GM10847 (cell line): ENCODE measurements around the gene CCL20.

Experiments
- POLR2A ChIP-seq: IDR thresholded peaks from 2 replicates; pipeline ENCODE4 v1.6.1; 2011; ENCODE audit not compliant: insufficient read length; ENCODE audit errors: extremely low read depth

The CCL20 gene

GRCh38 chr2:227821043-227821942, 7.7 kb downstream of the CCL20 start:
- TF ChIP-seq POLR2A, result no peak

DNA sequence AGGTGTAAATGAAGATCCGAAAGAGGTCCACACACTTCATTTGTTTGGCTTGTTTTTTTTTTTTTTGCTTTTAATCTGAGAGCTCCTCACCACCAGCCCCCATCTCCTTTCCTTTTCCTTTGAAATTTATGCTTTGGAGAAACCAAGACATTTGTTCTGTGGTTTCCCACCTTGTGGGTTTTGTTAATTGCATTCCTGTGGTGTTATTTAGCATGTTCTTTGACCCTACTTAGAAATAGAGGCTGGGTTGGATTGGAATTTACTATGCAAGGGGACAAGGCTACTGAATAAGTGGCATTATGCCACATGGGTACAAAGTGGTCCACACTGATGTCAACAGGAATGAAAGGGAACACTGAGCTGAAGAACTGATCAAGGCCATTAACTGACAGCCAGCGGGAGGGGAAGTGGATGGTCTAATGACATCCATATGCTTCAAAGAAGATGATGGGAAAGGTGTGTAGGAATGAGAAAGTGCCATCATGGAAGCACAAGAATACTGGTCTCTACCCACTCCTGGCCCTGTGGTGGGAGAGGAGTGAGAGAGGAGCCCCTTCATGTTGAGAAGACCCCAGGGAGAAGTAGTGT, 8.9 kb downstream of the CCL20 start:
- no peak for TF ChIP-seq POLR2A

DNA sequence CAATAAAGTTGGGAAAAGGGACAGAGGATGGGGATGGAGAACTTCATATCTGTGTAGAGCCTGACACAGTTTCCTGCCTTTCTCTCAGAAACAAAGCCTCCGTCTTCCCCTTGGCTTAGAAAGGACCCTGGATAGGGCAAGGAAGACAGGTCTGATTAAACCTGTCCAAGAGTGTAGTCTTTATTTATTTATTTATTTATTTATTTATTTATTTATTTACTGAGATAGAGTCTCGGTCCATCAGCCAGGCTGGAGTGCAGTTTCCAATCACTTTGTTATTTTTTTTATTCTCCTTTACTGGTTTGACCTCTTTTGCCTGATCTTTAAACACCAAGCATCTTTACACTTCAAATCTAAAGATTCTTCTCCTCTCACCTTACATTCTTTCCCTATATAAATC, 10.3 kb downstream of the CCL20 start:
- no peak for TF ChIP-seq POLR2A

- TF ChIP-seq POLR2A, result no peak
Observed at GRCh38 chr2:227824711-227825110, 11.1 kb downstream of the CCL20 start.

DNA sequence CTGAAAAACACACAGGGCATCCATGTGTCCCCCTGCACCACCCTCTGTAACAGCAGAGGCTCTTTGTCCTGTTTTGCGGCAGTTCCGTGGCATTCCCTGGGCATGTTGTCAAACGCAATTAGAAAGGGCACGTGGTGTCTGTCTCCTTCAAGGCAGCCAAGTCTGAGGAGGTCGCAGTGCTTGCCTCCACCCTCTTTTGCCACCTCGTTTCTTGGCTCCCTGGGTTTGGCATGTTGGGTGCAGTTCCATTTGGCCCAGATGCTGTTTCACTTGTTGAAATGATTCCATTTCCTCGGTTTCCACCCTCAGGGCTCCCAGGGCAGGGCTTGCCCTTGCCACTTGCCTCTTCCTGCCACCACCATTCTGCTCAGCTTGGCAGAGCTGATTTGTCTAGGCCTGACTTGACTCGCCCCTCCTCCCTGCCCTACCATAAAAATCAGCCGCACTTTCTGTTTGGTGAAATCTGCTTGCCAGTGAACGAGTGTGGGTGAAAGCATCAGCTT, 12.4 kb downstream of the CCL20 start:
- TF ChIP-seq POLR2A, result no peak

- TF ChIP-seq POLR2A, result no peak
Observed at GRCh38 chr2:227826563-227826962, 12.9 kb downstream of the CCL20 start.

DNA sequence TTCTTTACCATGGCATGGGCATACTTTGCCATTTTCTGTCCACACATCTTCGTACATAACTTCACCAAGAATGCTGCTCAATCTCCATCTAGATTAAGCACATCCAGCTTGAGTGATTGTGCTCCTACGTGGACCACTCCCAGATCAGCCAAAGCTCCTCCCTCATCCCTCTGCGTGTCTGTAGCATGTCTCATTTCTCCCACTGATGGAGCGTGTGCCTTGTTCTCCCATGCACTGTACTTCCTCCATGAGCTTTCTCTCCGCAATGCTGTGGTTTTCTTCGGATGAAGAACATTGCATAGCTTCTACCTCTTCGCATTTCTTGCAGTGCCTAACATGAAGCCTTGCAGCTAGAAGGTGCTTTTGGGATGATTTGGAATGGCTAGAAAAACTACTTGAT, 13.5 kb downstream of the CCL20 start:
- no peak for TF ChIP-seq POLR2A

DNA sequence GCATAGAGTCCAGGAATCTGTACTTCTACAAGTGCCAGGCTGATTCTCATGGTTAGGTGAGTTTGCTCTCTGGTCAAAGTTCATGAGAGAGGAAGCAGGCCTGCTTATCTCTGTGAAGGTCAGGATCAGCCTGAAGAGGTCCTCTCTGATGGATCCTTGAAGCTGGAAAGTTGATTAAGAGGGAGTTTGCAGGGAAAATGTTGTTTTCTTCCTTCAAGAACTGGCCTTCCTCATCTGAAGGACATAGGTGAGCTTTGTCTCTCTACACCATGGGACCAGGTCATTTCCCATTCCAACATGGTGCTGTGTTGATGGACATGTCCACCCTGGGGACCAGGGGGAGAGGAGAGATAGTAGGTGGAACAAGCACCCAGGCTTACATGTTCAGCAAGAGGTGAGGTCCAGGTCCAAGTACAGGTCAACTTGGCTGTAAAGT, 14.9 kb downstream of the CCL20 start:
- no peak for TF ChIP-seq POLR2A

- TF ChIP-seq POLR2A, result no peak
Observed at GRCh38 chr2:227829337-227829736, 15.7 kb downstream of the CCL20 start.

- no peak for TF ChIP-seq POLR2A
Observed at GRCh38 chr2:227834423-227834822, 20.8 kb downstream of the CCL20 start.

DNA sequence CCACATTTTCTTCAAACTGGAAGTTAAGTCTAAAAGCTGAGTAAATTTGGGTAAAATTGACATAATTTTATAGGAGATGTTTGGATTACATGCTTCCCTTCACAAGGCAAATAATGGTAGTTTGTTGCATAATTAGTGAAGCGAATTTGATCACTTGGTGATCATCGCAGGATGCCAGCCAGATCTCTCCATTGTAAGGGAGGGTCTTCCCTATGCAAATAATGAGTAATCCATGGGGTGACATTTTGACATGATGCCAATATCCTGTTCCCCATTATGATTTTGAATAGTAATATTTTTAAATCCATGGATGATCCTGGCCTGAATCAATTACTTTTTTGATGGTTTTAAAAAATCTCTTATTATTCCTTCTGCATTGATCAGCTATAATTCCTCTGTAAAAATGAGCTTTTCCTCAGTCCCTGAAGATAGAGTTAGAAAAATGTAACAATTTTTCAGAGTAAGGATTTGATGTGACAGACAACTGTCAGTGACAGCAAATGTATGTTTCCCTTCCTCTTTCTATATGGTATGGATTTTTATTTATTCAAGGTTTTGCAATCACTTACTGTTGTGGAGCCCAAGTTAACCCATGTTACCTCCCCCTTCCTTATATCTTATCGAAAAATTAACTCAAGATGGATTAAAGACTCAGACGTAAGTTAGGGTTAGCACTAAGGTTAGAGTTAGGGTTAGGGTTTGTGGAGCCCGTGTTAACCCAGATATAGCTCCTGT, 21.4 kb downstream of the CCL20 start:
- TF ChIP-seq POLR2A, result no peak

GRCh38 chr2:227846831-227847230, 33.2 kb downstream of the CCL20 start:
- TF ChIP-seq POLR2A, result no peak

DNA sequence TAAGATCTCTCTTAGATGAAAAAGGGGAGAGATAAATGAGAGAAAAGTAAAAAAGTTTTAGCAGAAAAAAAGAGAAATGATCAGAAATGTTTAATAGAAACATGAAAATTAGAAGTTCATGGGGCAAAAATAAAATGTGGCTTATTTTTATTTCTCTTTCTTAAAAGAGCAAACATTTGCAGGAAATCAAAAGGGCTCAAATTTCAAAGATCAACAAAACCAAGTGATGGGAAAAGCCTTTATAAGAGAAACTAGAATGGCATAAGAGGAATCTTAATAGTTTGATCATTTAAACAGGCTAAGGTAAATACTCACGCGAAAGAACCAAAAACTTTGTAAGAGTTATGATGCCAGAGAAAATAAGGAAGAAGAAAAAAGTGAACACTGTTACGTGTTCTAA, 34.5 kb downstream of the CCL20 start:
- no peak for TF ChIP-seq POLR2A

- TF ChIP-seq POLR2A, result no peak
Observed at GRCh38 chr2:227848586-227848985, 34.9 kb downstream of the CCL20 start.

DNA sequence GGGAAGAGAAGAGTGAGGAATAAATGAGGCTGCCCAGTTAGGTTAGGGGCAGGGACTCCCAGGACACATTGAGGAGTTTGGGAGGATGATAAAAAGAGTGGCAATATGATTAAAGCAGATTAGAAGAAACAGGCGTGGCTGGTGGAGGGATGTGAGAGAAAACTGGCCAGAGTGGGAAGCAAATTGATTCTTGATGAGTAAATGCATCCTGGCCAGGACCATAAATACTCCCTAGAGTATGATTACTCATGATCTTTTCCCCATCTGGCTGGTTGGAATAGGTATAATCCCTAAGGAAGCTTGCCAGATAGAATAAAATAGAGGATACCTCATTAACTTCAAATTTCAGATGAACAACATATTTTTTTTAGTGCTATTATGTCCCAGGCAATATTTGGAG, 36.3 kb downstream of the CCL20 start:
- TF ChIP-seq POLR2A, result no peak

DNA sequence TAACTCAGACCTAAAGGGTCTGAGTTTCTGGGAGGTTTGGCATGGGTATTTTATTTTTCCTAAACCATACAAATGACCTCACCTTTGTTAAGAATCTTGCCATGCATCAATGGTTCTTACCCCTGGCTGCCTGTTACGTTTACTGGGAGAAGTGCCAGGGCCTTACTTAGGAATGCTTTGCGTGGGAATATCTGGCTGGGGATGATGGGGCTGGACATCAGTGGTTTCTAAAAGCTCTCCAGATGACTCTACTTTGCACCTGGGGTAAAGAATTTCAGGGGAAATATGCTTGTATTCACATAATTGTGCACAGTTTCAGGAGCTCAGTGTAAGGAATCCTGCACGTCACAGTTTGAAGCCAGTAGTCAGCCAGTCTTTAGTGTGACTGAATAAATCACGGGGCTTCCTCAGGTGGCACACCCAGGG, 39.6 kb downstream of the CCL20 start:
- no peak for TF ChIP-seq POLR2A
